ENCODE results near the gene MYL10. TPM values are rescaled to one million over a fixed set of nuclear protein-coding genes. Genes with fewer than 3 reads are reported as not detected.
"Not testable (repeated sequence)": the region's sequence is repeated elsewhere in the genome, so short reads cannot be mapped to it uniquely, and the experiment has no call there.

MYL10 gene
- total RNA-seq, 1 donor from 2014 or later = 3.2 TPM

GRCh38 chr7:101618916-101619315 is 10.2 kb downstream of the MYL10 start:
- DNase-seq = no peak

- peak; percentile 23 for DNase-seq
These were observed 10.8 kb downstream of the MYL10 start for GRCh38 chr7:101618207-101618839.

GRCh38 chr7:101617451-101618206 is 11.5 kb downstream of the MYL10 start:
- DNase-seq = no peak

- DNase-seq = no peak
These were observed 13.7 kb downstream of the MYL10 start for GRCh38 chr7:101615446-101615845.

GRCh38 chr7:101614939-101615302 is 14.2 kb downstream of the MYL10 start:
- DNase-seq = no peak

GRCh38 chr7:101614098-101614938 is 14.8 kb downstream of the MYL10 start:
- no peak for DNase-seq

GRCh38 chr7:101612885-101613515 is 16.1 kb downstream of the MYL10 start:
- no peak for DNase-seq

- no peak for DNase-seq
These were observed 20.1 kb downstream of the MYL10 start for GRCh38 chr7:101608772-101609713.

GRCh38 chr7:101606498-101606923 is 22.6 kb downstream of the MYL10 start:
- DNase-seq = no peak

- no peak for DNase-seq
These were observed 23.2 kb downstream of the MYL10 start for GRCh38 chr7:101605611-101606497.

GRCh38 chr7:101604934-101605332 is 24.2 kb downstream of the MYL10 start:
- DNase-seq = not testable (repeated sequence)

GRCh38 chr7:101604331-101604933 is 24.7 kb downstream of the MYL10 start:
- no peak for DNase-seq

GRCh38 chr7:101602484-101603241 is 26.4 kb downstream of the MYL10 start:
- peak; percentile 45 for DNase-seq

- DNase-seq = no peak
These were observed 27.0 kb downstream of the MYL10 start for GRCh38 chr7:101602082-101602481.

GRCh38 chr7:101599787-101600186 is 29.3 kb downstream of the MYL10 start:
- DNase-seq = no peak

- DNase-seq = no peak
These were observed 29.9 kb downstream of the MYL10 start for GRCh38 chr7:101598986-101599771.

GRCh38 chr7:101598422-101598985 is 30.6 kb downstream of the MYL10 start:
- no peak for DNase-seq

- no peak for DNase-seq
These were observed 31.2 kb downstream of the MYL10 start for GRCh38 chr7:101597941-101598340.
